ENCODE measurements around the gene SLC30A1. TPM values are rescaled to one million over a fixed set of nuclear protein-coding genes. Genes with fewer than 3 reads are reported as not detected.

SLC30A1 gene
- total and polyA plus RNA-seq, 2 of the 13 experiments (the other 11 are each of a cell fraction or from before 2014, with no cell fraction given) = 5.9 to 24.4 TPM

GRCh38 chr1:211537253-211537652 is 41.7 kb downstream of the SLC30A1 start:
- Histone ChIP-seq H3K27ac (ENCODE audit: extremely low read length, insufficient read depth, low read length) (no peak overlapping the region), H3K4me1 (ENCODE audit: insufficient read depth, low read length) (peaks cover 19% of the 10 kb centered on the region), H3K9me3 (ENCODE audit: low read length) (no peaks in the 10 kb centered on the region), H3K79me2 (ENCODE audit: insufficient read depth, low read length) (no peaks in the 10 kb centered on the region), H3K4me3 (replicated peaks in 1 of 3; ENCODE audit: insufficient read depth in 1 of 3, low read depth in 2 of 3, low read length in 3 of 3) (no peak overlapping the region), H4K20me1 (ENCODE audit: insufficient read depth, low read length) (no peaks in the 10 kb centered on the region), H3K36me3 (replicated peaks in 1 of 2; ENCODE audit: control insufficient read depth in 1 of 2, insufficient read depth in 2 of 2, low read length in 2 of 2) (no peaks in the 10 kb centered on the region), H2AFZ (ENCODE audit: low read length) (no peak overlapping the region), H3K9ac (ENCODE audit: insufficient read depth, low read depth, low read length) (no peak overlapping the region), H3K27me3 (ENCODE audit: control insufficient read depth in 1 of 2, insufficient read depth in 2 of 2, low read length in 2 of 2) (peaks cover 5 to 33% of the 10 kb centered on the region in 2 experiments; a peak in 4 of 5 replicates), H3K4me2 (ENCODE audit: low read depth, low read length) (no peak overlapping the region)
- CTCF ChIA-PET (ENCODE audit: low intra/inter-chr PET ratio, low total read pairs) = no interaction called here
- intact Hi-C loops (cut with micrococcal nuclease; ENCODE audit: unreplicated experiment) (no loop called here), in situ Hi-C loops (cut with HindIII; ENCODE audit: extremely low pct_ligation_motif_present, low pct_unique_long_range_greater_than_20kb) (no loop called here)
- ATAC-seq = no peak
- TF ChIP-seq TOPORS (CRISPR knock-in tag; IDR thresholded peaks at IDR 0.05) (no peak), PLRG1 (conservative IDR thresholded peaks at IDR 0.05) (no peak), ZNF737 (CRISPR knock-in tag; IDR thresholded peaks at IDR 0.05; ENCODE audit: borderline replicate concordance) (no peak), ZNF468 (CRISPR knock-in tag; IDR thresholded peaks at IDR 0.05) (no peak), ZNF691 (CRISPR knock-in tag; IDR thresholded peaks at IDR 0.05; ENCODE audit: borderline replicate concordance, low read depth) (no peak), TBP (CRISPR knock-in tag; IDR thresholded peaks at IDR 0.05) (no peak), CBX1 (IDR thresholded peaks at IDR 0.05; ENCODE audit: low read depth) (no peak), ZNF44 (CRISPR knock-in tag; IDR thresholded peaks at IDR 0.05) (no peak), HHEX (CRISPR knock-in tag; IDR thresholded peaks at IDR 0.05) (no peak), ESRRA (CRISPR knock-in tag; IDR thresholded peaks at IDR 0.05; ENCODE audit: low read depth) (no peak), EEA1 (CRISPR knock-in tag; IDR thresholded peaks at IDR 0.05; ENCODE audit: borderline replicate concordance) (no peak)
- TF ChIP-seq, protein P1, sequence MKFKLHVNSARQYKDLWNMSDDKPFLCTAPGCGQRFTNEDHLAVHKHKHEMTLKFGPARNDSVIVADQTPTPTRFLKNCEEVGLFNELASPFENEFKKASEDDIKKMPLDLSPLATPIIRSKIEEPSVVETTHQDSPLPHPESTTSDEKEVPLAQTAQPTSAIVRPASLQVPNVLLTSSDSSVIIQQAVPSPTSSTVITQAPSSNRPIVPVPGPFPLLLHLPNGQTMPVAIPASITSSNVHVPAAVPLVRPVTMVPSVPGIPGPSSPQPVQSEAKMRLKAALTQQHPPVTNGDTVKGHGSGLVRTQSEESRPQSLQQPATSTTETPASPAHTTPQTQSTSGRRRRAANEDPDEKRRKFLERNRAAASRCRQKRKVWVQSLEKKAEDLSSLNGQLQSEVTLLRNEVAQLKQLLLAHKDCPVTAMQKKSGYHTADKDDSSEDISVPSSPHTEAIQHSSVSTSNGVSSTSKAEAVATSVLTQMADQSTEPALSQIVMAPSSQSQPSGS (CRISPR knock-in tag; IDR thresholded peaks at IDR 0.05) = no peak
- POLR2A ChIA-PET = interaction anchor here (1.0 kb wide), 1 partner anchor 42 kb away, joined by 3 read pairs; no protein-coding TSS in a partner anchor
- no peak for FAIRE-seq
- WGBS (ENCODE audit: low lambda C conversion rate) = 18% methylated on average over 3 of the region's 4 CpGs
- DNase-seq (ENCODE audit: low spot score) = no peak
- BruUV-seq (replicated peaks) = no TSS peak

All from HepG2 (cell line).